ENCODE measurements around the gene ITK.

ITK gene

GRCh38 chr5:157259699-157260098 is 79.1 kb downstream of the ITK start:
- Histone ChIP-seq H3K27me3 (ENCODE audit: low read depth, low read length) (no peaks in the 10 kb centered on the region), H3K36me3 (ENCODE audit: control insufficient read depth in 1 of 2, insufficient read depth in 2 of 2, low read length in 2 of 2) (no peaks in the 10 kb centered on the region)

GRCh38 chr5:157263496-157264090 is 83.0 kb downstream of the ITK start:
- Histone ChIP-seq H3K4me1 (ENCODE audit: control insufficient read depth in 1 of 2, insufficient read depth in 2 of 2, low read length in 2 of 2) (peaks cover 0 to 9% of the 10 kb centered on the region in 2 donors), H3K4me3 (ENCODE audit: low read depth in 1 of 2, low read length in 2 of 2) (no peak overlapping the region), H3K27ac (ENCODE audit: low read length) (no peak overlapping the region), H3K36me3 (ENCODE audit: control insufficient read depth in 1 of 2, insufficient read depth in 2 of 2, low read length in 2 of 2) (no peaks in the 10 kb centered on the region), H3K27me3 (ENCODE audit: low read depth, low read length) (no peaks in the 10 kb centered on the region), H3K9me3 (ENCODE audit: control insufficient read depth in 1 of 2, low read length in 2 of 2) (no peaks in the 10 kb centered on the region)

More at GRCh38 chr5:157259699-157260098, 79.1 kb downstream of the ITK start:
- H3K4me3 ChIP-seq (ENCODE audit: low read depth in 1 of 2, low read length in 2 of 2): no peak overlapping the region
- H3K4me1 ChIP-seq (ENCODE audit: control insufficient read depth in 1 of 2, insufficient read depth in 2 of 2, low read length in 2 of 2): no peaks in the 10 kb centered on the region
- H3K9me3 ChIP-seq (ENCODE audit: control insufficient read depth in 1 of 2, low read length in 2 of 2): no peaks in the 10 kb centered on the region
- no peak overlapping the region for H3K27ac ChIP-seq (ENCODE audit: low read length)

DNA sequence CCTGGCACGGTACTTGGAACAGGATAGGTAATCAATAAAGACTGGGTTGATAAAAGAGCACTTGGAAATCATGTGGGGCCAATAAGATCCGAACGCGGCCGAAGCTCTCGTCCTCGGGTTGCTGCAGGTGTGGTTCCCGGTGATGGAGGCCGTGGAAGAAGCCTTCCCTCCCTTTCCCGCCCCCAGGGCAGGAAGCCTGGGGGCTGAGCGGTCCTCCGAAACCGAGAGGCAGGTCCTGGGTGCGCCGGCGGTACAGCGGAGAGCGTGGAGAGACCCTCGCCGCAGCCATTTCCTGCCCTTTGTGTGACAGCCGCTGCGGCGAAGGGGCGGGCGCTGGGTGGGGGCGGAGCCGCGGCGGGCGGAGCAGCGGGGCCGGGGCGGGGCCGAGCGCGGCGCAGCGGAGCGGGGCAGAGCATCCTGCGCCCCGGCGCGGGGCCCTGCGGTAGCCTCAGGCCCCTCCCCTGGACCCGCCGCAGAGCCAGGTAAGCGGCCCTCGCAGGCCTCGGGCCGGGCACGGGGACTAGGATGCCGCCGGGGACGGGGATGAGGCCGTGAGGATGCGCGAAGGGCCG is 85.2 kb downstream of the ITK start, which contains the start of gene CYFIP2:
Gene CYFIP2, plus strand, starts transcription at position 410 of the 572 bp plus-strand sequence. CDS start 19,239 bp downstream, outside the sequence.
- Histone ChIP-seq H3K4me1 (ENCODE audit: control insufficient read depth in 1 of 2, insufficient read depth in 2 of 2, low read length in 2 of 2) (peaks cover 0 to 9% of the 10 kb centered on the region in 2 donors), H3K27ac (ENCODE audit: low read length) (peak within 1 kb of the TSS; percentile 56), H3K4me3 (ENCODE audit: low read depth in 1 of 2, low read length in 2 of 2) (peak within 1 kb of the TSS; percentile 76 to 80), H3K27me3 (ENCODE audit: low read depth, low read length) (no peaks in the 10 kb centered on the region), H3K9me3 (ENCODE audit: control insufficient read depth in 1 of 2, low read length in 2 of 2) (no peaks in the 10 kb centered on the region), H3K36me3 (ENCODE audit: control insufficient read depth in 1 of 2, insufficient read depth in 2 of 2, low read length in 2 of 2) (no peaks in the 10 kb centered on the region)

DNA sequence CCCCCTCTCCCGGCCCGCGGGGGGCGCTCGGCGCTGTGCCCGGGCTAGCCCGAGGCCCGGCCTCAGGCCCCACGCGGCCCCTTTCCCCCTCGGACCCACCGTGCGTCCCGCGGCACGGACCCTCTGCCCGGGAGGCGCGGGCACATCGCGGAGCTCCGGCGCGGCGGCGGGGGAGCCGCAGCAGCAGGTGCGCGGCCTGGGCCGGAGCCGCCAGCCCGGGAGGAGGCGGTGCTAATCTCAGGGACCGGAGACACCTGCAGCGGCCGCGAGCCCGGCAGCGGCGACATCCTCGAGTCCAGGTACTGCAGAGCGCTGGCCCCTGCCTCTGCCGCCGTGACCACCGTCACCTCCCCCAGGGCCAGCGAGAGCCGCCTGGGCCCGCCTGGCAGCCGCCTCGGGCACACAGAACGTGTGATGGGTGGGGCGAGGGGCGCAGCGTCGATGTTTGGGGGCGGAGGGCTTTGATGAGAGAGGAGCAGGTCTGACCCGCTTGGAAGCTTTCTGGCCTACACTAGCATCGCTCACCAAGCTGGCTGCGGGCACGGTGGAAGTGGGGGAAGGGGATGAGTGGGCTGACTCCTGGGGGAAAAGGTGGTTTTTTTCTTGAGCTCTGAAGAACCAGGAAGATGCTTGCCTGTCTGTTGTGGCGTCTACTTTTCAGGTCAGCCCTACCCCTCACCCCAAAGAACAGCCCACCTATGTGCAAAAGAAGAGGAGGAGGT is 85.8 kb downstream of the ITK start:
- peaks cover 0 to 9% of the 10 kb centered on the region in 2 donors for H3K4me1 ChIP-seq (ENCODE audit: control insufficient read depth in 1 of 2, insufficient read depth in 2 of 2, low read length in 2 of 2)
- no peaks in the 10 kb centered on the region for H3K36me3 ChIP-seq (ENCODE audit: control insufficient read depth in 1 of 2, insufficient read depth in 2 of 2, low read length in 2 of 2)
- no peaks in the 10 kb centered on the region for H3K9me3 ChIP-seq (ENCODE audit: control insufficient read depth in 1 of 2, low read length in 2 of 2)
- H3K27ac ChIP-seq (ENCODE audit: low read length): no peak overlapping the region
- H3K27me3 ChIP-seq (ENCODE audit: low read depth, low read length): no peaks in the 10 kb centered on the region
- H3K4me3 ChIP-seq (ENCODE audit: low read depth in 1 of 2, low read length in 2 of 2): peak overlapping the region; percentile 46 to 76

DNA sequence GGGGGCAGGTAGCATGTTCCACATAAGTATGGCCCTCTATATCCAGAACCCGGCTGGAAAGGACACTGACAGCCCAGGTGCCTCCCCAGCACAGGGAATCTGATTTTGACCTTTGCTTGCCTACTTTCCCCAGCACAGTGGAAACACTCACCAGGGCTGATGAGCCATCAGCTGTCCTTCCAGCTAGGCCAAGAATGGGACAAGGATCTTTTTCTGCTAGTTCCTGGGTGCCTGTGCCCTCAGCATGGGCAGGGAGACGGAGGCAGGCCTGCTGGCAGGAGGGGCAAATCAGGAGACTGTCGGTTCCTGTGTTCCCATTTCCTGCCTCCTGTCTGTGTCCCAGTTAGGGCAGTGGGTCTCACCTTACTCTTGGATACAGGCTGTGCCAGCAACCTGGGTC is 86.4 kb downstream of the ITK start:
- Histone ChIP-seq H3K27ac (ENCODE audit: low read length) (no peak overlapping the region), H3K36me3 (ENCODE audit: control insufficient read depth in 1 of 2, insufficient read depth in 2 of 2, low read length in 2 of 2) (no peaks in the 10 kb centered on the region)

DNA sequence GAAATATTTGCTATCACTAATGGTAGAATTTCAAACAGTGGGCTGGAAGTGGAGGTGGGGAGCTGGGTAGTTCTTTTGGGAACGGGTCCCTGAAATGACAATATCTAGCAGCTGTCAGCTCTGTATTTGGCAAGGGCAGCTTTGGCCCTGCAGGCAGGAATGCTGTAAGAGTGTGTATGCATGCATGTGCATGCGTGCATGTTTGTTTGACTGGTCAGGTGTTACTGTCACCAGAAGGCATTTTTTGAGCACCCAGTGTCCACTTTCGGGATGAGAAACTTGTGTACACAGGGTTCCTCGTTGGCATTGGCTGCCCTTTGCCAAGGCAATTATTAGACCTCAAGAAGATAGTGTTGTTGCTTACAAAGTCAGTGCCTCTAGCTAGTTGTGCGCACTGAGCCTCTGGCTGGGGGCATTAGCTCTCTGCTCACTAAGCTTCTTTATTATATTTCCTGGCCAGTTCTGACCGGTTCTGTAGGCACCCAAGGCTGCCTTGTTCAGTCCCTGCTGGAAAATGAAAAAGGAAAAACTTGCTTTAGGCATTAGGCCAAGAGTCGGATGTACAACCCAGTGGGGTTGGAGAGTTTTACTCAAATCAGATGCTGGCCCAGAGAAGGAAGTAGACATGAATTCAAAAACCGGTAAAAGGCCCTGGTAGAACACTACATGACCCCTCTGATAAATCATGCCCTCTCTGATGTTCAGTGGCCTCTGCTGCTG is 87.3 kb downstream of the ITK start:
- Histone ChIP-seq H3K4me3 (ENCODE audit: low read depth in 1 of 2, low read length in 2 of 2) (no peak overlapping the region), H3K27ac (ENCODE audit: low read length) (no peak overlapping the region), H3K27me3 (ENCODE audit: low read depth, low read length) (no peaks in the 10 kb centered on the region), H3K36me3 (ENCODE audit: control insufficient read depth in 1 of 2, insufficient read depth in 2 of 2, low read length in 2 of 2) (no peaks in the 10 kb centered on the region), H3K4me1 (ENCODE audit: control insufficient read depth in 1 of 2, insufficient read depth in 2 of 2, low read length in 2 of 2) (peaks cover 0 to 9% of the 10 kb centered on the region in 2 donors), H3K9me3 (ENCODE audit: control insufficient read depth in 1 of 2, low read length in 2 of 2) (no peaks in the 10 kb centered on the region)

More for the DNA sequence above, 86.4 kb downstream of the ITK start:
- Histone ChIP-seq H3K27me3 (ENCODE audit: low read depth, low read length) (no peaks in the 10 kb centered on the region), H3K9me3 (ENCODE audit: control insufficient read depth in 1 of 2, low read length in 2 of 2) (no peaks in the 10 kb centered on the region), H3K4me3 (ENCODE audit: low read depth in 1 of 2, low read length in 2 of 2) (peak overlapping the region; percentile 46 to 76), H3K4me1 (ENCODE audit: control insufficient read depth in 1 of 2, insufficient read depth in 2 of 2, low read length in 2 of 2) (peaks cover 0 to 9% of the 10 kb centered on the region in 2 donors)

GRCh38 chr5:157269165-157269671 is 88.6 kb downstream of the ITK start:
- H3K9me3 ChIP-seq (ENCODE audit: control insufficient read depth in 1 of 2, low read length in 2 of 2): no peaks in the 10 kb centered on the region
- no peaks in the 10 kb centered on the region for H3K27me3 ChIP-seq (ENCODE audit: low read depth, low read length)
- H3K27ac ChIP-seq (ENCODE audit: low read length): no peak overlapping the region
- H3K4me1 ChIP-seq (ENCODE audit: control insufficient read depth in 1 of 2, insufficient read depth in 2 of 2, low read length in 2 of 2): peaks cover 0 to 9% of the 10 kb centered on the region in 2 donors
- no peak overlapping the region for H3K4me3 ChIP-seq (ENCODE audit: low read depth in 1 of 2, low read length in 2 of 2)
- H3K36me3 ChIP-seq (ENCODE audit: control insufficient read depth in 1 of 2, insufficient read depth in 2 of 2, low read length in 2 of 2): no peaks in the 10 kb centered on the region

- no peak overlapping the region for H3K27ac ChIP-seq (ENCODE audit: low read length)
- H3K36me3 ChIP-seq (ENCODE audit: control insufficient read depth in 1 of 2, insufficient read depth in 2 of 2, low read length in 2 of 2): no peaks in the 10 kb centered on the region
- H3K4me3 ChIP-seq (ENCODE audit: low read depth in 1 of 2, low read length in 2 of 2): no peak overlapping the region
- H3K27me3 ChIP-seq (ENCODE audit: low read depth, low read length): no peaks in the 10 kb centered on the region
- H3K4me1 ChIP-seq (ENCODE audit: control insufficient read depth in 1 of 2, insufficient read depth in 2 of 2, low read length in 2 of 2): peaks cover 0 to 9% of the 10 kb centered on the region in 2 donors
- no peaks in the 10 kb centered on the region for H3K9me3 ChIP-seq (ENCODE audit: control insufficient read depth in 1 of 2, low read length in 2 of 2)
Measured at GRCh38 chr5:157269761-157270272, 89.2 kb downstream of the ITK start.

GRCh38 chr5:157270771-157271170 is 90.1 kb downstream of the ITK start:
- Histone ChIP-seq H3K9me3 (ENCODE audit: control insufficient read depth in 1 of 2, low read length in 2 of 2) (no peaks in the 10 kb centered on the region), H3K4me1 (ENCODE audit: control insufficient read depth in 1 of 2, insufficient read depth in 2 of 2, low read length in 2 of 2) (peaks cover 0 to 4% of the 10 kb centered on the region in 2 donors), H3K36me3 (ENCODE audit: control insufficient read depth in 1 of 2, insufficient read depth in 2 of 2, low read length in 2 of 2) (no peaks in the 10 kb centered on the region), H3K27me3 (ENCODE audit: low read depth, low read length) (no peaks in the 10 kb centered on the region), H3K27ac (ENCODE audit: low read length) (no peak overlapping the region), H3K4me3 (ENCODE audit: low read depth in 1 of 2, low read length in 2 of 2) (no peak overlapping the region)

DNA sequence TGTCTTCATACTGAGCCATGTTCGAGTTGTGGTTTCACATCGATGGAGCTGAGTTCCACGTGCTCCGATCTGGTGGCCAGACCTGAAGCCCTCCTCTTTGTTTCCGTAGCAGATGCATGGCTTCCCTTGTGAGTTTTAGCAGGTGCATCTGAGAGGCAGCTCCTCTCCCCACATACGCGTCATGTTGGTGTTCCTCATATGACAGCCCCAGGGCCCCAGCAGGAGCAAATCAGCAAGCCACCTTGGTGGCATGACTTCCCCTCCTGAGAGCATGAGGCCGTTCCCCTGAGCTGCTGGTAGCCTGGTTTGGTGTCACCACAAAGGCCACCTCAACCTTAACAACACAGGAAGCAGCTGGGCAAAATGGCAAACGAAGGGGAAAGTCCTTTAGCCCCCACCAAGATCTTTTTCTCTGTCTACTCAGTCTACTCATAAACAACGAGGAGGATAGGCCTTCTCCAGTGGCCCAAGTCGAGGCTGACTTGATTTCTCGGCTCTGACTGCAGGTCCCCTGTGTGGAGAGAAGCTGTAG is 91.2 kb downstream of the ITK start:
- no peaks in the 10 kb centered on the region for H3K27me3 ChIP-seq (ENCODE audit: low read depth, low read length)
- no peak overlapping the region for H3K4me3 ChIP-seq (ENCODE audit: low read depth in 1 of 2, low read length in 2 of 2)
- no peaks in the 10 kb centered on the region for H3K36me3 ChIP-seq (ENCODE audit: control insufficient read depth in 1 of 2, insufficient read depth in 2 of 2, low read length in 2 of 2)
- no peaks in the 10 kb centered on the region for H3K9me3 ChIP-seq (ENCODE audit: control insufficient read depth in 1 of 2, low read length in 2 of 2)
- H3K27ac ChIP-seq (ENCODE audit: low read length): peak overlapping the region; percentile 5
- H3K4me1 ChIP-seq (ENCODE audit: control insufficient read depth in 1 of 2, insufficient read depth in 2 of 2, low read length in 2 of 2): no peaks in the 10 kb centered on the region

All from muscle layer of duodenum (tissue), 2 donors.